Esophagus muscularis mucosa (tissue), 4 donors: ENCODE measurements around the gene CEP112. TPM values are rescaled to one million over a fixed set of nuclear protein-coding genes. Genes with fewer than 3 reads are reported as not detected.

Experiments
- DNase-seq: peaks from one replicate; pipeline ENCODE4 v3.0.0-alpha.2; 2017; ENCODE audit errors: extremely low spot score
- H3K27ac ChIP-seq, 4 donors: fragments of 200-600 bp; sonication (generic); replicated peaks in 1 of 4; 1 replicate in 3 of 4; 2 replicates in 1 of 4; pipeline ENCODE4 v1.5.1; 2016 to 2019; ENCODE audit warnings: mild to moderate bottlenecking in 1 of 4
- H3K27me3 ChIP-seq, 4 donors: fragments of 200-600 bp; sonication (generic); one replicate each; pipeline versions ENCODE4 v1.5.1 to v1.6.0; 2016 to 2019
- H3K36me3 ChIP-seq, 4 donors: fragments of 200-600 bp; sonication (generic); one replicate each; pipeline ENCODE4 v1.5.1; 2016 to 2019
- H3K4me1 ChIP-seq, 4 donors: fragments of 200-600 bp; sonication (generic); one replicate each; pipeline ENCODE4 v1.5.1; 2016 to 2019
- H3K4me3 ChIP-seq, 4 donors: fragments of 200-600 bp; sonication (generic); 1 replicate in 2 of 4; 2 replicates in 2 of 4; pipeline ENCODE4 v1.5.1; 2016 to 2019; ENCODE audit warnings: mild to moderate bottlenecking in 4 of 4, moderate library complexity in 1 of 4
- H3K9me3 ChIP-seq, 4 donors: fragments of 200-600 bp; sonication (generic); 1 replicate in 3 of 4; 2 replicates in 1 of 4; pipeline ENCODE4 v1.5.1; 2016 to 2019
- EP300 ChIP-seq: sonication (generic); formaldehyde crosslinking; IDR thresholded peaks from one replicate; pipeline ENCODE4 v1.6.1; 2017; ENCODE audit warnings: antibody characterized with exemption
- POLR2A ChIP-seq: fragments of 450-650 bp; IDR thresholded peaks from one replicate; pipeline ENCODE4 v1.6.1; 2017; ENCODE audit warnings: antibody characterized with exemption, moderate library complexity, mild to moderate bottlenecking, low read depth
- POLR2AphosphoS5 ChIP-seq, 2 donors: sonication (generic); formaldehyde crosslinking; IDR thresholded peaks; one replicate each; pipeline ENCODE4 v1.6.1; 2017; ENCODE audit warnings: antibody characterized with exemption in 2 of 2
- whole genome bisulfite sequencing: methylation state at CpG from one replicate; pipeline ENCODE4 v1.1.5; 2018; 5-methylcytosine and 5-hydroxymethylcytosine counted together
- intact Hi-C: fragments of 100-400 bp; cut with DNase I; formaldehyde crosslinking; loops from one replicate; pipeline ENCODE4 v1.15.1; 2023
- total RNA-seq, 4 donors: library from RNA; depleted of rRNA; stranded (reverse); fragments of >200 nt; gene quantifications; one replicate each; pipeline versions ENCODE4 v1.1.0 to v1.2.1, GENCODE V29; 2016
- TF ChIP-seq, protein P1 (sequence below), 3 experiments: fragments of 200-600 bp in 2 of 3; fragments of 450-650 bp in 1 of 3; sonication (generic) in 2 of 3; IDR thresholded peaks; one replicate each; pipeline ENCODE4 v1.5.1; 2017 to 2019; ENCODE audit warnings: antibody characterized with exemption in 3 of 3, mild to moderate bottlenecking in 2 of 3, moderate library complexity in 1 of 3

CEP112 gene
- total RNA-seq, 4 donors from 2014 or later: 17.0 to 24.7 (median 23.2) TPM

GRCh38 chr17:65780111-65780510, 411.8 kb downstream of the CEP112 start:
- 75% methylated on average over 1 of the region's 1 CpG for WGBS
- no peaks in the 10 kb centered on the region for H3K9me3 ChIP-seq
- intact Hi-C loops: no loop called here
- no peaks in the 10 kb centered on the region for H3K36me3 ChIP-seq
- no peaks in the 10 kb centered on the region for H3K27me3 ChIP-seq
- no peak for TF ChIP-seq POLR2AphosphoS5 (IDR thresholded peaks at IDR 0.05)
- no peak for TF ChIP-seq POLR2A
- TF ChIP-seq EP300: no peak
- no peak overlapping the region for H3K4me3 ChIP-seq
- H3K4me1 ChIP-seq: peaks cover 12 to 16% (median 14%) of the 10 kb centered on the region in 4 donors
- DNase-seq: no peak
- H3K27ac ChIP-seq: no peak overlapping the region

- no peak overlapping the region for H3K27ac ChIP-seq
- TF ChIP-seq EP300: no peak
- TF ChIP-seq POLR2AphosphoS5 (IDR thresholded peaks at IDR 0.05): no peak
- no peak for TF ChIP-seq POLR2A
- TF ChIP-seq, protein P1, sequence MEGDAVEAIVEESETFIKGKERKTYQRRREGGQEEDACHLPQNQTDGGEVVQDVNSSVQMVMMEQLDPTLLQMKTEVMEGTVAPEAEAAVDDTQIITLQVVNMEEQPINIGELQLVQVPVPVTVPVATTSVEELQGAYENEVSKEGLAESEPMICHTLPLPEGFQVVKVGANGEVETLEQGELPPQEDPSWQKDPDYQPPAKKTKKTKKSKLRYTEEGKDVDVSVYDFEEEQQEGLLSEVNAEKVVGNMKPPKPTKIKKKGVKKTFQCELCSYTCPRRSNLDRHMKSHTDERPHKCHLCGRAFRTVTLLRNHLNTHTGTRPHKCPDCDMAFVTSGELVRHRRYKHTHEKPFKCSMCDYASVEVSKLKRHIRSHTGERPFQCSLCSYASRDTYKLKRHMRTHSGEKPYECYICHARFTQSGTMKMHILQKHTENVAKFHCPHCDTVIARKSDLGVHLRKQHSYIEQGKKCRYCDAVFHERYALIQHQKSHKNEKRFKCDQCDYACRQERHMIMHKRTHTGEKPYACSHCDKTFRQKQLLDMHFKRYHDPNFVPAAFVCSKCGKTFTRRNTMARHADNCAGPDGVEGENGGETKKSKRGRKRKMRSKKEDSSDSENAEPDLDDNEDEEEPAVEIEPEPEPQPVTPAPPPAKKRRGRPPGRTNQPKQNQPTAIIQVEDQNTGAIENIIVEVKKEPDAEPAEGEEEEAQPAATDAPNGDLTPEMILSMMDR (IDR thresholded peaks at IDR 0.05): no peak
- intact Hi-C loops: no loop called here
- 67% methylated on average over 3 of the region's 3 CpGs for WGBS
- H3K27me3 ChIP-seq: no peaks in the 10 kb centered on the region
- no peak for DNase-seq
- H3K9me3 ChIP-seq: no peaks in the 10 kb centered on the region
- no peaks in the 10 kb centered on the region for H3K36me3 ChIP-seq
- H3K4me1 ChIP-seq: peaks cover 0 to 5% (median 0%) of the 10 kb centered on the region in 4 donors
- H3K4me3 ChIP-seq: no peak overlapping the region
Measured at GRCh38 chr17:65776890-65777289, 415.0 kb downstream of the CEP112 start.

DNA sequence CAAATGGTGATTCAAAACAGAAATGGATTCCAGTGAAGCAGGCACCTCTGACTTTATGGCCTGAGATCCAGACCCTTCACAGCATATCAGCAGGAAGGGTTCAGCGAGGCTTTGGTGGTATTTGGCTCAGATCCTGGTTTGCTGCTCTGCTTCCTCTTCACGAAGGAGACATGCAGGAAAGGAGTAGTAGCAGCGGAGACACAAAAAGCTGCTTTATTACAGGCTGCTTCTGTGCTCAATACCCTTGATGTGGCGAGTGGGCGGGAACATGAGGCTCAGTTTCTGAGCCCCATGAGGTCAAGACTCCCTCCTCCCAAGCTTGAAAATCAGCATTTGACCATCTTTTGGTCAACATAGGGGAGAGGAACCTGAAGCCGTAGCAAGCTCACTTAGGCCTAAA, 417.1 kb downstream of the CEP112 start:
- 85% methylated on average over 6 of the region's 6 CpGs for WGBS
- no peak for TF ChIP-seq POLR2AphosphoS5 (IDR thresholded peaks at IDR 0.05)
- TF ChIP-seq EP300: no peak
- Histone ChIP-seq H3K4me3 (no peak overlapping the region), H3K9me3 (no peaks in the 10 kb centered on the region), H3K4me1 (peaks cover 0 to 5% (median 0%) of the 10 kb centered on the region in 4 donors), H3K36me3 (no peaks in the 10 kb centered on the region), H3K27ac (no peak overlapping the region), H3K27me3 (no peaks in the 10 kb centered on the region)
- no peak for DNase-seq
- intact Hi-C loops: no loop called here

DNA sequence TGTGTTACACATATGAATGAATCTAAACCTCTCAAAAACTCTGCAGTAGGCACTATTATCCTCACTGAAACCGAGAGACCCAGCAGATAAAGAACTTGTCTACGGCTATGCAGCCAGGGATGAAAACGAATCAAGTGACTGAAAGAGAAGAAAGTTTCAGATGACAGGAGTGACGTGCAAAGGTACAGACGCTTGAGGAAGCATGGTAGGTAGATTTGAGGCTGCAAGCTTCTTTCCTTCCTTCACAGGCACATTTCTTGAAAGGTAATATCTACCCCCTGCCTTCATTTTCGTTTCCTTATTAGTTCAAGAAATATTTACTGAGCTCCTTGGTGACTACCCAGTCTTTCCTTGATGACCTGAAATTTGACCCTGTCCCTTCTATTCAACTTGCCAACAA, 418.9 kb downstream of the CEP112 start:
- 93% methylated on average over 6 of the region's 6 CpGs for WGBS
- Histone ChIP-seq H3K4me3 (no peak overlapping the region), H3K36me3 (no peaks in the 10 kb centered on the region), H3K27me3 (no peaks in the 10 kb centered on the region), H3K4me1 (peaks cover 0 to 5% (median 0%) of the 10 kb centered on the region in 4 donors), H3K27ac (no peak overlapping the region), H3K9me3 (no peaks in the 10 kb centered on the region)
- no peak for DNase-seq
- TF ChIP-seq, protein P1 (IDR thresholded peaks at IDR 0.05): no peak
- no peak for TF ChIP-seq POLR2AphosphoS5 (IDR thresholded peaks at IDR 0.05)
- no peak for TF ChIP-seq POLR2A
- no peak for TF ChIP-seq EP300
- intact Hi-C loops: no loop called here

- intact Hi-C loops: no loop called here
- Histone ChIP-seq H3K36me3 (no peaks in the 10 kb centered on the region), H3K27me3 (no peaks in the 10 kb centered on the region)
Measured at GRCh38 chr17:65771704-65772103, 420.2 kb downstream of the CEP112 start.

More at GRCh38 chr17:65771704-65772103, 420.2 kb downstream of the CEP112 start:
- Histone ChIP-seq H3K4me1 (peaks cover 0 to 5% (median 0%) of the 10 kb centered on the region in 4 donors), H3K9me3 (no peaks in the 10 kb centered on the region), H3K4me3 (no peak overlapping the region), H3K27ac (no peak overlapping the region)
- DNase-seq: no peak
- TF ChIP-seq, protein P1 (IDR thresholded peaks at IDR 0.05): no peak
- TF ChIP-seq EP300 (no peak), POLR2A (no peak), POLR2AphosphoS5 (IDR thresholded peaks at IDR 0.05) (no peak)
